Renal cortex interstitium (tissue), 11 donors: Measurements from ENCODE around the gene SH3PXD2A. TPM values are rescaled to one million over a fixed set of nuclear protein-coding genes. Genes with fewer than 3 reads are reported as not detected.
A peak's percentile ranks its signal among the peaks of the same experiment; 100 is the strongest.

Experiments used
- DNase-seq, 11 donors: peaks; one replicate each; pipeline ENCODE4 v3.0.0-alpha.2; 2013; ENCODE audit warnings: low read depth in 9 of 11, low spot score in 4 of 11; ENCODE audit errors: extremely low read depth in 1 of 11
- polyA plus RNA-seq, 3 donors: library from polyadenylated mRNA; unstranded; fragments of 120-200 nt; gene quantifications; one replicate each; pipeline ENCODE4 v1.2.1, GENCODE V29; 2013; ENCODE audit not compliant: insufficient read length in 3 of 3

The SH3PXD2A gene
- polyA plus RNA-seq, 3 donors = 27.1 to 36.2 (median 32.3) TPM

GRCh38 chr10:103802081-103802480 is 53.3 kb downstream of the SH3PXD2A start:
- no peak for DNase-seq

DNA sequence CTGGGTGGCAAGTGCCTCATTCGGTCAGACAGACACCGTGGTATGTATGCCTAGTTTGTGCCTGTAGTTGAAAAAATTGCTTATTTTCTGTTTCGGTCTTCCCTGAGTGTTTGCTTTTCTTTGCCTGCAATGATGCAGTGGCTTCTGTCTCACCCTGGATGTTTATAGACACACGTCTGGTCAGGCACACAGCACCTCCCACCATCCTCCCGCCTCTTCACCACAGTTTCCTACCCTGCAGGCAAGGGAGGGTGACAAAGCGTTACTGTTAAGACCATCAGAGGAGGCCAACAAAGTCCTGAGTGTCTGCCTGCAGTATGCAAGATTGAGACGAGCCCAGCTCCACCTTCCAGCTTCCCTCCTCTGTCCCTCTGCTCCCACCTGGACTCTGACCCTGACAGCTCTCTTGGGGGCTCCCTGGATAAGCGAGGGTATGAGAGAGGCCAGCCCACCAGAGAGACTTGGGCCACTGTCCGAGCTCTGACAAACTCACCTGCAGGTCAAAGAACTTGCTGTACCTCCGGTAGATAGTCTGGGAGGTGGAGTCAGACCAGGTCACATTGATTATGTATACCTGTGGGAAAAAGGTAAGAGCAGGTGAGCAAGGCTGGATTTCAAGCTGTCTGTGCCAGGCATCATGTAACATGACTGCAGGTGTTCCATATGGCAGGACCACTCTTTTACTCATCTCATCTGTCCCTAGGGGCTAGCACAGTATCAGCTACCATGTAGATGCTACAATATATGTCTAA is 54.4 kb downstream of the SH3PXD2A start:
- DNase-seq = no peak

- no peak for DNase-seq
These were observed 55.3 kb downstream of the SH3PXD2A start for GRCh38 chr10:103800089-103800488.

- DNase-seq = no peak
These were observed 56.0 kb downstream of the SH3PXD2A start for GRCh38 chr10:103799341-103799740.

GRCh38 chr10:103798511-103798910 is 56.9 kb downstream of the SH3PXD2A start:
- DNase-seq = no peak

GRCh38 chr10:103797857-103798256 is 57.5 kb downstream of the SH3PXD2A start:
- DNase-seq = no peak

GRCh38 chr10:103795634-103796270 is 59.6 kb downstream of the SH3PXD2A start:
- DNase-seq = peak in 1 of 11 donors; percentile 13

DNA sequence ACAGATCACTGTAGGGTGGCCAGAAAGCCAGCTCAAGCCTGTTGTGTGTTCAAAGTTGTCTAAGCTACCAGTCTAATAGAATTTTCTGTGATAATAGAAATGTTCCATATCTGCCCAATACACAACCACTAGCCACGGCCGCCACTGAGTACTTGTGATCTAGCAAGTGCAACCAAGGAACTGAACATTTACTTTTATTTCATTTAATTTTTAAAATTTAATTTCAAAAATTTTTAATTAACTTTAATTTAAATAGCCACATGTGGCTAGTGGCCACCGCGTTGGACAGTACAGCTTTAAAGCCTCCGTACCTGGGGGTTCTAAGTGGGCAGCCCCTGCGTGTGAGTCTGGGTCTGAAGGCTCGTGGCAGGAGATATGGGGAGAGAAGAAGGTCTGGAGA is 60.4 kb downstream of the SH3PXD2A start:
- no peak for DNase-seq

- DNase-seq = no peak
These were observed 61.2 kb downstream of the SH3PXD2A start for GRCh38 chr10:103793920-103794883.

GRCh38 chr10:103793429-103793828 is 61.9 kb downstream of the SH3PXD2A start:
- no peak for DNase-seq

GRCh38 chr10:103792547-103792946 is 62.8 kb downstream of the SH3PXD2A start:
- no peak for DNase-seq

DNA sequence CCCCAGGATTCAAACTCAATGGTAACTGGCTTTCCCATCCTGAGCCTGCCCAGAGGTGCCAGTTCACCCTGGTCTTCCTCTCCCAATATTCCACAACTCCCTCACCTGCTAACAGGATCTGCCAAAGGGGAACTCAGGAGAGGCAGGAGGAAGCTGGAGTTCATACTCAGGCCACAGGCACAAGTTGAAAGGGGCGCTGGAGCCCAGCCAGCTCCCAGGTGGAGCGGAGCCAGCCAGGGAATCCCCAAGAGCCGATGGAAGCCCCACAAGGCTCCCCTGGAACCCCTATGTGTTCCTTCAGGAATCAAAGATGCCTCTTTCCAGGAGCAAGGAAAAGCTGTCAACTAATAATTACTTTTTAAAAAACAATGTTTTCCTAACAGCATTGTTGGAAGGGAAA is 63.5 kb downstream of the SH3PXD2A start:
- no peak for DNase-seq

- DNase-seq = no peak
These were observed 64.1 kb downstream of the SH3PXD2A start for GRCh38 chr10:103791291-103791690.

GRCh38 chr10:103790580-103790979 is 64.8 kb downstream of the SH3PXD2A start:
- no peak for DNase-seq

GRCh38 chr10:103789771-103790201 is 65.6 kb downstream of the SH3PXD2A start:
- no peak for DNase-seq

- DNase-seq = no peak
These were observed 66.2 kb downstream of the SH3PXD2A start for GRCh38 chr10:103789161-103789560.

GRCh38 chr10:103787331-103787730 is 68.0 kb downstream of the SH3PXD2A start:
- no peak for DNase-seq

GRCh38 chr10:103786020-103786419 is 69.4 kb downstream of the SH3PXD2A start:
- DNase-seq = no peak

- DNase-seq = no peak
These were observed 70.5 kb downstream of the SH3PXD2A start for GRCh38 chr10:103784723-103785418.
